ENCODE measurements around the gene CUL1.

- no peak for TF ChIP-seq POLR2A (IDR thresholded peaks at IDR 0.05)
- no peak for TF ChIP-seq CTCF (IDR thresholded peaks at IDR 0.05)
- no peak for TF ChIP-seq EP300 (IDR thresholded peaks at IDR 0.05)
Measured at GRCh38 chr7:148676291-148676690, 22.4 kb upstream of the CUL1 start.

Data from ovary (tissue), 3 donors.